ENCODE data around the gene STXBP6.

- TF ChIP-seq CTCF (IDR thresholded peaks at IDR 0.05; ENCODE audit: insufficient read depth, low read length, poor library complexity, severe bottlenecking) (no peak), EZH2phosphoT487 (conservative IDR thresholded peaks at IDR 0.05; ENCODE audit: low read length) (no peak)
Measured at GRCh38 chr14:24848102-24848790, 201.7 kb downstream of the STXBP6 start.

Measured in SU-DHL-6 (cell line).